ENCODE data around the gene ZNF438. TPM values are rescaled to one million over a fixed set of nuclear protein-coding genes. Genes with fewer than 3 reads are reported as not detected.

ZNF438 gene
- total RNA-seq, 1 donor from 2014 or later = 1.3 TPM

DNA sequence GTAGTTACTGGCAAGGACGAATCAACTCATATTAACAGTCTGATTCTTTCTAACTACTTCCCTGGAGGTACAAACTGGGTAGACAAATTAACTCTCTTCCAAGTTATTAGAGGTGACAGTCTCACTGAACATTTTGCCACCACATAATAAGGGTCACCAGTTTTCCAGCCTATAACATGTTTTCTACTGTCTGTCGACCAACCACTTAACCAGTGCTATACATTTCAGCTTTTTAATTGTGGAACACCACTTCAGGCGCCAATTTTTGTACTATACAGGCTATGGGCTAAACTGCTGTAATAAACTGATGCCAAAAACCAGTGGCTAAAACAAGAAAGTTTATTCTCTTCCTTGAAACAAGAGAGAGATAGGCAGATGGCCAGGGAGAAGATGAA, 13.3 kb downstream of the ZNF438 start:
- Histone ChIP-seq H3K36me3 (no peaks in the 10 kb centered on the region), H3K4me2 (peak overlapping the region; percentile 50), H2AFZ (replicated peaks) (no peak overlapping the region), H3K79me2 (ENCODE audit: low read depth) (no peaks in the 10 kb centered on the region), H3K4me1 (peaks cover 29% of the 10 kb centered on the region), H4K20me1 (ENCODE audit: low read depth) (no peaks in the 10 kb centered on the region), H3K9me3 (ENCODE audit: low read depth) (no peaks in the 10 kb centered on the region), H3F3A (ENCODE audit: low read depth) (peaks cover 19% of the 10 kb centered on the region), H3K9ac (no peak overlapping the region), H3K4me3 (no peak overlapping the region), H3K27me3 (no peaks in the 10 kb centered on the region), H3K27ac (no peak overlapping the region)
- no peak overlapping the region for H3K27ac Mint-ChIP-seq
- H3K4me1 Mint-ChIP-seq = peaks cover 20% of the 10 kb centered on the region
- H3K36me3 Mint-ChIP-seq = no peaks in the 10 kb centered on the region
- no peaks in the 10 kb centered on the region for H3K9me3 Mint-ChIP-seq
- DNase-seq (ENCODE audit: low spot score) = no peak
- TF ChIP-seq, protein P1, sequence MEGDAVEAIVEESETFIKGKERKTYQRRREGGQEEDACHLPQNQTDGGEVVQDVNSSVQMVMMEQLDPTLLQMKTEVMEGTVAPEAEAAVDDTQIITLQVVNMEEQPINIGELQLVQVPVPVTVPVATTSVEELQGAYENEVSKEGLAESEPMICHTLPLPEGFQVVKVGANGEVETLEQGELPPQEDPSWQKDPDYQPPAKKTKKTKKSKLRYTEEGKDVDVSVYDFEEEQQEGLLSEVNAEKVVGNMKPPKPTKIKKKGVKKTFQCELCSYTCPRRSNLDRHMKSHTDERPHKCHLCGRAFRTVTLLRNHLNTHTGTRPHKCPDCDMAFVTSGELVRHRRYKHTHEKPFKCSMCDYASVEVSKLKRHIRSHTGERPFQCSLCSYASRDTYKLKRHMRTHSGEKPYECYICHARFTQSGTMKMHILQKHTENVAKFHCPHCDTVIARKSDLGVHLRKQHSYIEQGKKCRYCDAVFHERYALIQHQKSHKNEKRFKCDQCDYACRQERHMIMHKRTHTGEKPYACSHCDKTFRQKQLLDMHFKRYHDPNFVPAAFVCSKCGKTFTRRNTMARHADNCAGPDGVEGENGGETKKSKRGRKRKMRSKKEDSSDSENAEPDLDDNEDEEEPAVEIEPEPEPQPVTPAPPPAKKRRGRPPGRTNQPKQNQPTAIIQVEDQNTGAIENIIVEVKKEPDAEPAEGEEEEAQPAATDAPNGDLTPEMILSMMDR (IDR thresholded peaks at IDR 0.05) = no peak
- TF ChIP-seq EZH2phosphoT487 (IDR thresholded peaks at IDR 0.05) (no peak), EZH2 (IDR thresholded peaks at IDR 0.05) (no peak)
- no peaks in the 10 kb centered on the region for H3K27me3 Mint-ChIP-seq (ENCODE audit: insufficient read depth, low read depth)
- H3K4me3 Mint-ChIP-seq = peak overlapping the region; percentile 12

- H3K4me1 Mint-ChIP-seq = peaks cover 22% of the 10 kb centered on the region
- H3K4me2 ChIP-seq = no peak overlapping the region
- no peaks in the 10 kb centered on the region for H3K9me3 ChIP-seq (ENCODE audit: low read depth)
- H3K27me3 Mint-ChIP-seq (ENCODE audit: insufficient read depth, low read depth) = no peaks in the 10 kb centered on the region
- no peak overlapping the region for H3K27ac Mint-ChIP-seq
- H3K4me3 Mint-ChIP-seq = no peak overlapping the region
- H3K36me3 Mint-ChIP-seq = no peaks in the 10 kb centered on the region
- no peak overlapping the region for H3K27ac ChIP-seq
- H3K4me3 ChIP-seq = no peak overlapping the region
- H3K36me3 ChIP-seq = no peaks in the 10 kb centered on the region
- no peak overlapping the region for H3K9ac ChIP-seq
- H4K20me1 ChIP-seq (ENCODE audit: low read depth) = no peaks in the 10 kb centered on the region
- H3F3A ChIP-seq (ENCODE audit: low read depth) = peaks cover 19% of the 10 kb centered on the region
- TF ChIP-seq, protein P1 (IDR thresholded peaks at IDR 0.05) = no peak
- no peak for TF ChIP-seq EZH2phosphoT487 (IDR thresholded peaks at IDR 0.05)
- TF ChIP-seq EZH2 (IDR thresholded peaks at IDR 0.05) = no peak
- no peak overlapping the region for H2AFZ ChIP-seq (replicated peaks)
- no peaks in the 10 kb centered on the region for H3K27me3 ChIP-seq
- no peaks in the 10 kb centered on the region for H3K79me2 ChIP-seq (ENCODE audit: low read depth)
- peaks cover 29% of the 10 kb centered on the region for H3K4me1 ChIP-seq
- H3K9me3 Mint-ChIP-seq = no peaks in the 10 kb centered on the region
- no peak for DNase-seq (ENCODE audit: low spot score)
Measured at GRCh38 chr10:31017534-31018355, 13.9 kb downstream of the ZNF438 start.

DNA sequence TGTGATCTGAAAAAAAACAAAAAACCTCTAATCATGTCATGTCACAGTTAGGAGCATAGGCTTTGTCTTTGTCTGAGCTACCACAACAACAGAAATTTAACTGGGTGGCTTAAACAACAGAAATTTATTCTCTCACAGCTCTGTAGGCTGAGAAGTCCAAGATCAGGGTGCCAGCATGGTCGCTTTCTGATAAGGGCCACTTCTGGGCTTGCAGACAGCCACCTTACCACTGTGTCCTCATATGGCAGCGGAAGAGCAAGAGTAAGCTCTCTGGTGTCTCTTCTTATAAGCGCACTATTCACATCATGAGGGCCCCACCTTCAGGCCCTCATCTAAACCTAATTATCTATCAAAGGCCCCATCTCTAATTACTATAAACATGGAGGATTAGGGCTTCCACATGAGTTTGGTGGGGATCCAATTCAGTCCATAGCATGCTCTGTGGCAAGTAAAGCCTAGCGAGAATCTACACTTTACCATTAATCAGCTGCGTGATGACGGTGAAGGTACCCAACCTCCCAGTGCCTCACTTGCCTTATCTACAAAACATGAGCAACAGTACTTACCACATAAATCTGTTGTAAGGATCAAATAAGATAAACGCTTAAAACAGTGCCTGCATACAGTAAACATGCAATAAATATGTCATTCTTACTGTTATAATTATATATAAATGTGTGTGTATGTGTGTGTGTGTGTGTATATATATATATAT, 17.3 kb downstream of the ZNF438 start:
- no peak overlapping the region for H3K4me3 ChIP-seq
- no peaks in the 10 kb centered on the region for H3K9me3 Mint-ChIP-seq
- no peaks in the 10 kb centered on the region for H3K36me3 Mint-ChIP-seq
- no peaks in the 10 kb centered on the region for H3K79me2 ChIP-seq (ENCODE audit: low read depth)
- no peaks in the 10 kb centered on the region for H3K27me3 Mint-ChIP-seq (ENCODE audit: insufficient read depth, low read depth)
- no peaks in the 10 kb centered on the region for H3K9me3 ChIP-seq (ENCODE audit: low read depth)
- no peak overlapping the region for H3K9ac ChIP-seq
- H3K27ac Mint-ChIP-seq = no peak overlapping the region
- peaks cover 21% of the 10 kb centered on the region for H3K4me1 Mint-ChIP-seq
- no peak overlapping the region for H3K4me3 Mint-ChIP-seq
- H3K27ac ChIP-seq = no peak overlapping the region
- peaks cover 17% of the 10 kb centered on the region for H3K4me1 ChIP-seq
- H3K4me2 ChIP-seq = no peak overlapping the region
- no peaks in the 10 kb centered on the region for H3K36me3 ChIP-seq
- H2AFZ ChIP-seq (replicated peaks) = no peak overlapping the region
- no peaks in the 10 kb centered on the region for H4K20me1 ChIP-seq (ENCODE audit: low read depth)
- no peak for DNase-seq (ENCODE audit: low spot score)
- TF ChIP-seq EZH2 (IDR thresholded peaks at IDR 0.05) (no peak), EZH2phosphoT487 (IDR thresholded peaks at IDR 0.05) (no peak)
- TF ChIP-seq, protein P1 (IDR thresholded peaks at IDR 0.05) = no peak
- H3F3A ChIP-seq (ENCODE audit: low read depth) = peaks cover 12% of the 10 kb centered on the region
- no peaks in the 10 kb centered on the region for H3K27me3 ChIP-seq

Data from neural progenitor cell (in vitro differentiated cells).